ENCODE results near the gene SLC1A7. TPM values are rescaled to one million over a fixed set of nuclear protein-coding genes. Genes with fewer than 3 reads are reported as not detected.

SLC1A7 gene
- polyA plus RNA-seq, 1 experiment, result 0.63 TPM

GRCh38 chr1:53080041-53080440, 62.4 kb downstream of the SLC1A7 start:
- no peak for DNase-seq (ENCODE audit: low read depth)
- Histone ChIP-seq H3K36me3 (ENCODE audit: control insufficient read depth, insufficient read depth, low read length) (peaks cover 66% of the 10 kb centered on the region), H3K27me3 (ENCODE audit: control insufficient read depth, insufficient read depth, low read length) (no peaks in the 10 kb centered on the region), H3K4me3 (ENCODE audit: low read depth, low read length) (no peak overlapping the region)
- ChIA-PET POLR2A (no interaction called here), CTCF (interaction anchor here (0.6 to 1.2 kb wide), 2 partner anchors 11 to 32 kb away, joined by 3 read pairs; no protein-coding TSS in a partner anchor)
- no peak for TF ChIP-seq CTCF (IDR thresholded peaks at IDR 0.05; ENCODE audit: insufficient read depth, low read depth, low read length)

- CTCF ChIA-PET, result interaction anchor here (0.8 to 1.4 kb wide), 3 partner anchors 16 to 93 kb away, joined by 3 read pairs; no protein-coding TSS in a partner anchor
- no peak for DNase-seq (ENCODE audit: low read depth)
- no peaks in the 10 kb centered on the region for H3K27me3 ChIP-seq (ENCODE audit: control insufficient read depth, insufficient read depth, low read length)
- POLR2A ChIA-PET, result no interaction called here
- no peak for TF ChIP-seq CTCF (IDR thresholded peaks at IDR 0.05; ENCODE audit: insufficient read depth, low read depth, low read length)
- peaks cover 63% of the 10 kb centered on the region for H3K36me3 ChIP-seq (ENCODE audit: control insufficient read depth, insufficient read depth, low read length)
- no peak overlapping the region for H3K4me3 ChIP-seq (ENCODE audit: low read depth, low read length)
Observed at GRCh38 chr1:53079251-53079650, 63.2 kb downstream of the SLC1A7 start.

- no peak overlapping the region for H3K4me3 ChIP-seq (ENCODE audit: low read depth, low read length)
- CTCF ChIA-PET, result interaction anchor here (0.8 to 1.4 kb wide), 3 partner anchors 15 to 94 kb away, joined by 3 read pairs; no protein-coding TSS in a partner anchor
- POLR2A ChIA-PET, result no interaction called here
- H3K36me3 ChIP-seq (ENCODE audit: control insufficient read depth, insufficient read depth, low read length), result peaks cover 56% of the 10 kb centered on the region
- no peaks in the 10 kb centered on the region for H3K27me3 ChIP-seq (ENCODE audit: control insufficient read depth, insufficient read depth, low read length)
- DNase-seq (ENCODE audit: low read depth), result no peak
- no peak for TF ChIP-seq CTCF (IDR thresholded peaks at IDR 0.05; ENCODE audit: insufficient read depth, low read depth, low read length)
Observed at GRCh38 chr1:53078333-53079101, 63.9 kb downstream of the SLC1A7 start.

- ChIA-PET CTCF (no interaction called here), POLR2A (interaction anchor here (0.6 kb wide), 1 partner anchor 13 kb away, joined by 3 read pairs; no protein-coding TSS in a partner anchor)
- no peak for DNase-seq (ENCODE audit: low read depth)
- Histone ChIP-seq H3K4me3 (ENCODE audit: low read depth, low read length) (no peak overlapping the region), H3K27me3 (ENCODE audit: control insufficient read depth, insufficient read depth, low read length) (no peaks in the 10 kb centered on the region), H3K36me3 (ENCODE audit: control insufficient read depth, insufficient read depth, low read length) (peaks cover 48% of the 10 kb centered on the region)
- no peak for TF ChIP-seq CTCF (IDR thresholded peaks at IDR 0.05; ENCODE audit: insufficient read depth, low read depth, low read length)
Observed at GRCh38 chr1:53077599-53077965, 64.9 kb downstream of the SLC1A7 start.

- POLR2A ChIA-PET, result interaction anchor here (0.6 kb wide), 1 partner anchor 13 kb away, joined by 3 read pairs; no protein-coding TSS in a partner anchor
- no peak for TF ChIP-seq CTCF (IDR thresholded peaks at IDR 0.05; ENCODE audit: insufficient read depth, low read depth, low read length)
- CTCF ChIA-PET, result no interaction called here
- no peaks in the 10 kb centered on the region for H3K27me3 ChIP-seq (ENCODE audit: control insufficient read depth, insufficient read depth, low read length)
- peaks cover 44% of the 10 kb centered on the region for H3K36me3 ChIP-seq (ENCODE audit: control insufficient read depth, insufficient read depth, low read length)
- no peak overlapping the region for H3K4me3 ChIP-seq (ENCODE audit: low read depth, low read length)
- no peak for DNase-seq (ENCODE audit: low read depth)
Observed at GRCh38 chr1:53076721-53077598, 65.5 kb downstream of the SLC1A7 start.

Measured in BJ (cell line).